ENCODE results near the gene MS4A6A. TPM values are rescaled to one million over a fixed set of nuclear protein-coding genes. Genes with fewer than 3 reads are reported as not detected.

The MS4A6A gene
- total RNA-seq (2022; extraction: Qiagen RNA extraction) = not detected in 5 replicates

GRCh38 chr11:60182541-60183330 lies at the start of gene MS4A6A:
MS4A6A (minus strand) TSS chr11:60183083; CDS start chr11:60181727, 1,356 bp downstream.

Other genes starting within 250 kb of the MS4A6A start
- gene OOSP1, start 244.7 kb downstream of the MS4A6A start, total RNA-seq (2022; extraction: Qiagen RNA extraction) = not detected in 5 replicates
- gene OOSP4A, start 219.1 kb downstream of the MS4A6A start, total RNA-seq (2022; extraction: Qiagen RNA extraction) = not detected in 5 replicates
- not detected in 5 replicates for gene OOSP4B, start 165.9 kb downstream of the MS4A6A start, total RNA-seq (2022; extraction: Qiagen RNA extraction)
- not detected in 5 replicates for gene OOSP2, start 142.7 kb downstream of the MS4A6A start, total RNA-seq (2022; extraction: Qiagen RNA extraction)
- not detected in 5 replicates for gene MS4A3, start 126.4 kb downstream of the MS4A6A start, total RNA-seq (2022; extraction: Qiagen RNA extraction)
- gene MS4A2, start 94.4 kb downstream of the MS4A6A start, total RNA-seq (2022; extraction: Qiagen RNA extraction) = not detected in 5 replicates
- gene MS4A4E, start 60.1 kb upstream of the MS4A6A start, total RNA-seq (2022; extraction: Qiagen RNA extraction) = not detected in 5 replicates
- gene MS4A4A, start 97.6 kb upstream of the MS4A6A start, total RNA-seq (2022; extraction: Qiagen RNA extraction) = not detected in 5 replicates
- not detected in 5 replicates for gene MS4A6E, start 144.2 kb upstream of the MS4A6A start, total RNA-seq (2022; extraction: Qiagen RNA extraction)
- not detected in 5 replicates for gene MS4A7, start 195.4 kb upstream of the MS4A6A start, total RNA-seq (2022; extraction: Qiagen RNA extraction)
- gene MS4A14, start 213.4 kb upstream of the MS4A6A start, total RNA-seq (2022; extraction: Qiagen RNA extraction) = not detected in 5 replicates
- not detected in 5 replicates for gene MS4A5, start 246.5 kb upstream of the MS4A6A start, total RNA-seq (2022; extraction: Qiagen RNA extraction)